Osteocyte (in vitro differentiated cells): ENCODE measurements around the gene SLC17A9. TPM values are rescaled to one million over a fixed set of nuclear protein-coding genes. Genes with fewer than 3 reads are reported as not detected.

Experiments
- DNase-seq: peaks from one replicate; pipeline ENCODE4 v3.0.0; 2021; ENCODE audit warnings: mixed read lengths; ENCODE audit not compliant: unreplicated experiment; ENCODE audit errors: extremely low spot score
- H3K27ac Mint-ChIP-seq: one replicate; pipeline ENCODE4 v1.8.0; 2021; ENCODE audit warnings: mild to moderate bottlenecking, mixed read lengths; ENCODE audit not compliant: unreplicated experiment
- H3K27me3 Mint-ChIP-seq: one replicate; pipeline ENCODE4 v1.8.0; 2021; ENCODE audit warnings: mixed read lengths; ENCODE audit not compliant: unreplicated experiment
- H3K36me3 Mint-ChIP-seq: one replicate; pipeline ENCODE4 v1.8.0; 2021; ENCODE audit warnings: mixed read lengths; ENCODE audit not compliant: unreplicated experiment
- H3K4me1 Mint-ChIP-seq: one replicate; pipeline ENCODE4 v1.8.0; 2021; ENCODE audit warnings: mixed read lengths; ENCODE audit not compliant: unreplicated experiment
- H3K4me3 Mint-ChIP-seq: one replicate; pipeline ENCODE4 v1.8.0; 2021; ENCODE audit warnings: mild to moderate bottlenecking, moderate library complexity, mixed read lengths; ENCODE audit not compliant: unreplicated experiment
- H3K9me3 Mint-ChIP-seq: one replicate; pipeline ENCODE4 v1.8.0; 2021; ENCODE audit warnings: mixed read lengths; ENCODE audit not compliant: unreplicated experiment
- total RNA-seq: library from RNA; stranded (reverse); gene quantifications from 2 replicates; pipeline ENCODE4 v1.2.1, GENCODE V29; 2021
- TF ChIP-seq, protein P1 (sequence below): fragments of 200-600 bp; sonication (generic); IDR thresholded peaks from 2 replicates; pipeline ENCODE4 v1.5.0; 2021; ENCODE audit warnings: antibody characterized with exemption, mild to moderate bottlenecking, moderate library complexity

The SLC17A9 gene
- total RNA-seq, 1 donor from 2014 or later = not detected

DNA sequence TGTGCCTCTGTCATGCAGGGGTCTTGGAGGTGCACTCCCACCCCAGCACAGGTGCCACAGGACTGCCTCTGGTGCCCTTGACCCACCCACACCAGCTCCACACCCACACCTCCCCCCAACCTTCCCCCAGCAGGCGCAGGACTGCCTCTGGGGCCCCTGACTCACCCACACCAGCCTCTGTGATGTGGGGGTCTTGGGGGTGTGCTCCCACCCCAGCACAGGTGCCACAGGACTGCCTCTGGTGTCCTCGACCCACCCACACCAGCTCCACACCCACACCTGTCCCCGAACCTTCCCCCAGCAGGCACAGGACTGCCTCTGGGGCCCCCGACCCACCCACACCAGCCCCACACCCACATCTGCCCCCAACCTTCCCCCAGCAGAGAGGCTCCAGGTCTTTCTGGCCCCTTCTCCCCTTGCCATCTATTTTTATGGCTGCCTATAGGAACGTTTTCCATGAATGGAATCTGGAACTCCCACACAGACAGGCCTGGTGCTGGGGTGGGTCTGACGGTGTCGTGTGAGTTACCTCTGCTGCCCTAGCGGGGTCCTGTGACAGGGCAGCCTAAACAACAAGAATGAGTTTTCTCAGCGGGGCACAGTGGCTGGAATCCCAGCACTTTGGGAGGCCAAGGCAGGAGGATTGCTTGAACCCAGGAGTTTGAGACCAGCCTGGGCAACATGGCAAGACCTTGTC is 23.5 kb downstream of the SLC17A9 start:
- Mint-ChIP-seq H3K36me3 (no peaks in the 10 kb centered on the region), H3K27ac (no peak overlapping the region), H3K4me1 (peaks cover 2% of the 10 kb centered on the region), H3K27me3 (peaks cover 42% of the 10 kb centered on the region), H3K9me3 (no peaks in the 10 kb centered on the region), H3K4me3 (no peak overlapping the region)
- TF ChIP-seq, protein P1, sequence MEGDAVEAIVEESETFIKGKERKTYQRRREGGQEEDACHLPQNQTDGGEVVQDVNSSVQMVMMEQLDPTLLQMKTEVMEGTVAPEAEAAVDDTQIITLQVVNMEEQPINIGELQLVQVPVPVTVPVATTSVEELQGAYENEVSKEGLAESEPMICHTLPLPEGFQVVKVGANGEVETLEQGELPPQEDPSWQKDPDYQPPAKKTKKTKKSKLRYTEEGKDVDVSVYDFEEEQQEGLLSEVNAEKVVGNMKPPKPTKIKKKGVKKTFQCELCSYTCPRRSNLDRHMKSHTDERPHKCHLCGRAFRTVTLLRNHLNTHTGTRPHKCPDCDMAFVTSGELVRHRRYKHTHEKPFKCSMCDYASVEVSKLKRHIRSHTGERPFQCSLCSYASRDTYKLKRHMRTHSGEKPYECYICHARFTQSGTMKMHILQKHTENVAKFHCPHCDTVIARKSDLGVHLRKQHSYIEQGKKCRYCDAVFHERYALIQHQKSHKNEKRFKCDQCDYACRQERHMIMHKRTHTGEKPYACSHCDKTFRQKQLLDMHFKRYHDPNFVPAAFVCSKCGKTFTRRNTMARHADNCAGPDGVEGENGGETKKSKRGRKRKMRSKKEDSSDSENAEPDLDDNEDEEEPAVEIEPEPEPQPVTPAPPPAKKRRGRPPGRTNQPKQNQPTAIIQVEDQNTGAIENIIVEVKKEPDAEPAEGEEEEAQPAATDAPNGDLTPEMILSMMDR = no peak
- DNase-seq = no peak

DNA sequence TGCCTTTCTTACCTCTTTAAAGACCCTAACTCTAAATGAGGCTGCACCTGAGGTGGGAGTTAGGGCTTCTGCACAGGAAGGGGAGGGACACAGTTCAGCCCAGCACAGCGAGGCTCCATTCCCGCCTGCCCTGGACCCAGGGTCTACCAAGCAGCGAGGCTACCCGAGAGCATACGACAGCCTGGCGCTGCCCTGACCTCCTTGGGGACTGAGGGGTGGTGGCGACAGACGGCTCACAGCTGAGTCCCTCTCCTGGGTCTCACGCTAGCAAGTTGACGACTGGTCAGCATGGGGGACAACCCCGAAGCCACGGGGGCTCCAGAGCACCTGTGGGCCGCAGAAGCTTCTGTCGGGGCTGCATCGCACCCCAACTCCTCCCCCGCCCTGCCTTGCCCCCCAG is 24.4 kb downstream of the SLC17A9 start:
- H3K4me3 Mint-ChIP-seq = no peak overlapping the region
- H3K36me3 Mint-ChIP-seq = no peaks in the 10 kb centered on the region
- TF ChIP-seq, protein P1 = no peak
- H3K27ac Mint-ChIP-seq = no peak overlapping the region
- H3K4me1 Mint-ChIP-seq = peaks cover 2% of the 10 kb centered on the region
- DNase-seq = no peak
- peaks cover 46% of the 10 kb centered on the region for H3K27me3 Mint-ChIP-seq
- no peaks in the 10 kb centered on the region for H3K9me3 Mint-ChIP-seq

DNA sequence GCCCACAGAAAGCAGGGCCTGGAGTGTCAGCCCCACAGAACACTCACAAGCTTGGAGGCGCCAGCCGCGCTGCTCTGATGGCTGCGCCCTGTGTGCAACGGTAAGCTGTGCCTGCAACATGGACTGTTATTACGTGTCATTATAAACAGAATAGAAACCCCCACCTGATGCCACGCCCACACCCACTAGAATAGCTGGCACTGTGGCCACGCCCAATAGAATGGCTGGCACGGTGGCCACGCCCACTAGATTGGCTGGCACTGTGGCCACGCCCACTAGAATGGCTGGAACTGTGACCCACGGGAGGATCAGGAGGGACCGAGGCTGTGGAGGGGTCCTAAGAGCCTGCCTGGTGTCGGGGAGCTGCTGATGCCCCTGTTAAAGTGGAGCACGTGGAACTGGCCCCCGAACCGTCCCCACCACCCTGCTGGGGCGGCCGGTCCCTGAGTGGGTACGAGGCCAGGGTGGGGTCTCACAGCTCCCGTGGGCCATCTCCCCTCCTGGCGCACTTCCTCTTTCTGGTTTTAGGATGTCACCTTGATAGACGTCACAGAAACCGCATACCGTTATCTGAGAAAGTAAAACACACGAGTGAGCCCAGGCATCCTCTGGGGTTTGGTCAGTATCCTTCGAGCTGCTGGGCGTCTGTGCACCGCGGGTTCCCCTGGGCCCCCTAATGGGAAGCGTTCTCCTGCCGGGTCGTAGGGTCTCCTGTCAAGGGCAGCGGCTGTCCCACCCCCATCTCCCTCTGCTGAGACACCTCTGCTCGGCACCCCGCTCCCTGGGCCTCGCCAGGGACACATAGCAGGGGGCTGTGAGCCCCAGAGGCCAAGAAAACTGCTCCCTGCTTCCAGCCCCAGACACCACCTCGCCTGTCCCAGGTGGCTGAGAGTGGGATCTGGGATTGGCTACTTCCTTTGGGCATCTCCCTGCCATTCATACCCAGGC is 25.4 kb downstream of the SLC17A9 start:
- TF ChIP-seq, protein P1 = no peak
- Mint-ChIP-seq H3K4me3 (no peak overlapping the region), H3K27ac (no peak overlapping the region), H3K4me1 (no peaks in the 10 kb centered on the region), H3K27me3 (peaks cover 44% of the 10 kb centered on the region), H3K36me3 (no peaks in the 10 kb centered on the region), H3K9me3 (no peaks in the 10 kb centered on the region)
- no peak for DNase-seq

DNA sequence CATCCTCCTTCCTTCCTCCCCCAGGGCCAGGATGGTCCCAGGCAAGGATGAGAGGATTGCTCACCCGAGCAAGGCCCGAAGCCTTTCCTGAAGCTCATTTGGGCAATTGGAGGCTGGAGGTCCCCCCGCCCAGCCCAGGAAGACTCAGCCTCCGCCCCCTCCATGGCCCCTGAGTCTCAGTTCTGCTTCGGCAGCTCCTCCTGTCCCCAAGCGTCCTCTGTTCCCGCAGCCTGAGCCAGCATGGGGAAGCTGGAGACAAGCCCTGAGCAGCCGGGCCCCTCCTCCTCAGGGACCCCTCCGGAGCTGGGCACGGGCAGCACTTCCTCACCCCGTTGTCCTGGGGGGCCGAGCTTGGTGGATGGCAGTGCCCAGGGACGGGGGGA is 26.0 kb downstream of the SLC17A9 start:
- H3K36me3 Mint-ChIP-seq = no peaks in the 10 kb centered on the region
- no peak overlapping the region for H3K27ac Mint-ChIP-seq
- TF ChIP-seq, protein P1 = no peak
- H3K4me1 Mint-ChIP-seq = no peaks in the 10 kb centered on the region
- H3K9me3 Mint-ChIP-seq = no peaks in the 10 kb centered on the region
- H3K4me3 Mint-ChIP-seq = no peak overlapping the region
- DNase-seq = no peak
- H3K27me3 Mint-ChIP-seq = peaks cover 47% of the 10 kb centered on the region

DNA sequence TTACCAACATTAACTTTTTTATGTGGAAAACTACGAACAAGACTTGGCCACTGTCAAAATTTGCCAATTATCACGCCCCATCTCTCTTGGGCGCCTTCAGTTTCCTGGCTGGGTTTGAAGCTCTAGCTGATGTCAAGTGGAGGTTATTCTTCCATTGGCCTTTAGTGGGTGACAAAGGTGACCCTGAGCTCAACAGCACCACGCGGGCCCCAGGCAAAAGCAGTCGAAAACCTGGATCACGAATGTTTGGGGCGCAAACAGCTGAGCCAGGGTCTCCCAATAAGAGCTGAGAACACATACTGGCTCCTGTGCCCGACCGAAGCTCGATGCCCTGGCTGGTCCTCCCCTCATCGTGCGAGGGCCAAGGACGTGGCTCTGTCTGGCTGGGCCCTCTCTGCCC is 26.8 kb downstream of the SLC17A9 start:
- Mint-ChIP-seq H3K4me1 (no peaks in the 10 kb centered on the region), H3K9me3 (no peaks in the 10 kb centered on the region), H3K36me3 (no peaks in the 10 kb centered on the region), H3K27me3 (peaks cover 50% of the 10 kb centered on the region), H3K4me3 (no peak overlapping the region), H3K27ac (no peak overlapping the region)
- no peak for DNase-seq
- TF ChIP-seq, protein P1 = no peak
